Measurements from ENCODE around the gene KREMEN2. TPM values are rescaled to one million over a fixed set of nuclear protein-coding genes. Genes with fewer than 3 reads are reported as not detected.

Gene KREMEN2
- total RNA-seq, 2 experiments from 2014 or later: not detected

DNA sequence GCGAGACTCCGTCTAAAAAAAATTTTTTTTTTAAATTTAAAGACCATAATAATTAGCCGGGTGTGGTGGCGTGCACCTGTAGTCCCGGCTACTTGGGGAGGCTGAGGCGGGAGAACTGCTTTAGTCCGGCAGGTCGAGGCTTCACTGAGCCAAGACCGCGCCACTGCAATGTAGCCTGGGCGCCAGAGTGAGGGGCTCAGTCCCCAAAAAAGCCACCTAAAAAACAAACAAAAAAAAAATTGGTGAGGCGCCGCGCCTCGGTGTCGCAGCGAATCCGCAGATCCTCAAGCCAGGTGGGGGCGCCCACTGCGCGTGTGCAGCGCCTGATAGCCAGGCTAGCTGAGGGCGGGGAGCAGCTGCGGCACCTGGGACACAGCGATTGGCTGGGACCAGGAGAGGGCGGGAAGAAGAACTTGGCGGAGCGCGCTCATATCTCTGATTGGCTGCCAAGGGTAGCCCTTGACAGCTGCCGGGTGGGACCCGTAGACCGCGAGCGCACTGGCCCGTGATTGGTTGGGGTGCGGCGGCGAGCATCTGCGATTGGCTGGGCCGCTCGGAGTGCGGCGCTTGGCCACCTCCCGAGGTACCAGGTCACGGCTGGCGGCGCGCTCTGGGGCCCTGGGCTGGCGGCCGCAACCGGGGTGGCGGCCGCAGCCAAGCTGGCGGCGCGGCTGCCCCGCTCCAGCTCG, 39.7 kb downstream of the KREMEN2 start:
- TF ChIP-seq, protein P1, sequence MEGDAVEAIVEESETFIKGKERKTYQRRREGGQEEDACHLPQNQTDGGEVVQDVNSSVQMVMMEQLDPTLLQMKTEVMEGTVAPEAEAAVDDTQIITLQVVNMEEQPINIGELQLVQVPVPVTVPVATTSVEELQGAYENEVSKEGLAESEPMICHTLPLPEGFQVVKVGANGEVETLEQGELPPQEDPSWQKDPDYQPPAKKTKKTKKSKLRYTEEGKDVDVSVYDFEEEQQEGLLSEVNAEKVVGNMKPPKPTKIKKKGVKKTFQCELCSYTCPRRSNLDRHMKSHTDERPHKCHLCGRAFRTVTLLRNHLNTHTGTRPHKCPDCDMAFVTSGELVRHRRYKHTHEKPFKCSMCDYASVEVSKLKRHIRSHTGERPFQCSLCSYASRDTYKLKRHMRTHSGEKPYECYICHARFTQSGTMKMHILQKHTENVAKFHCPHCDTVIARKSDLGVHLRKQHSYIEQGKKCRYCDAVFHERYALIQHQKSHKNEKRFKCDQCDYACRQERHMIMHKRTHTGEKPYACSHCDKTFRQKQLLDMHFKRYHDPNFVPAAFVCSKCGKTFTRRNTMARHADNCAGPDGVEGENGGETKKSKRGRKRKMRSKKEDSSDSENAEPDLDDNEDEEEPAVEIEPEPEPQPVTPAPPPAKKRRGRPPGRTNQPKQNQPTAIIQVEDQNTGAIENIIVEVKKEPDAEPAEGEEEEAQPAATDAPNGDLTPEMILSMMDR (IDR thresholded peaks at IDR 0.05): peak; percentile 64
- Mint-ChIP-seq H3K27ac (peak overlapping the region; percentile 13), H3K36me3 (ENCODE audit: low read depth) (no peaks in the 10 kb centered on the region), H3K27me3 (peaks cover 27% of the 10 kb centered on the region), H3K4me3 (peak overlapping the region; percentile 67), H3K4me1 (ENCODE audit: low read depth) (peaks cover 31% of the 10 kb centered on the region), H3K9me3 (no peaks in the 10 kb centered on the region)
- POLR2A ChIA-PET: interaction anchor here (0.6 to 2.7 kb wide), 13 partner anchors 16 to 181 kb away, joined by 3 to 20 read pairs (median 4); partner anchors contain the start of genes HCFC1R1, KREMEN2 and TNFRSF12A
- ATAC-seq (ENCODE audit: poor library complexity) (peak; percentile 99), DNase-seq (peak; percentile 90 to 99 (median 95))
- CTCF ChIA-PET: interaction anchor here (0.7 to 11.4 kb wide), 10 partner anchors 17 to 125 kb away, joined by 3 to 181 read pairs (median 6); partner anchors contain the start of genes HCFC1R1, MMP25, THOC6 and TNFRSF12A
- Histone ChIP-seq H3K4me3 (ENCODE audit: low read length) (no peak overlapping the region), H3K27ac (ENCODE audit: low read depth in 1 of 2, low read length in 2 of 2) (no peak overlapping the region), H3K9me3 (ENCODE audit: control insufficient read depth in 1 of 2, insufficient read depth in 1 of 2, low read length in 2 of 2) (no peaks in the 10 kb centered on the region), H3K4me1 (ENCODE audit: insufficient read depth, low read length) (peaks cover 32% of the 10 kb centered on the region), H3K36me3 (ENCODE audit: insufficient read depth, low read length) (no peaks in the 10 kb centered on the region), H3K27me3 (ENCODE audit: control insufficient read depth in 1 of 2, insufficient read depth in 2 of 2, low read length in 2 of 2) (peaks cover 0 to 3% of the 10 kb centered on the region in 2 experiments)
- intact Hi-C loops (cut with DNase I, micrococcal nuclease): loop anchor here (1.0 to 5.0 kb wide), 5 partner anchors 17 to 164 kb away; partner anchors contain the start of gene TNFRSF12A (in 1 of the 2)

DNA sequence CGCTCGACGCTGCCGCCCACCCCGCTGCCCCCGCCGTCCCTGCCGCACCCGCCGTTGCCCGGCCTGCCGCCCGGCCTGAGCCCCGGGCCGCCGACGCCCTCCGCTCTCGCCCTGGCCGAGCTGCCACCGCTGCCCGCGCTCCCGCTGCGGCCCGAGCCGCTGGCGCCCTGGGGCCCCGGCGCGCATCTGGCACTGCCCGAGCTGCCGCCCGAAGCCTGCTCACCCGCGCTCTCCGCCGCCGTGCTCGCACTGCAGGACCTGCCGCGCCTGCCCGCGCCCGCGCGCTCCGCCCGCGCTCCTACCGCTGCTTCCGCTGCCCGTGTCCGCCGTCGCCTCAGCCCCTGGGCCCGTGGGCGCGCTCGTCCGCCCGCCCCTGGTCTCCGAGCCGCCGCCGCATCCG, 40.2 kb downstream of the KREMEN2 start:
- peak in 2 of 14 experiments; percentile 51 to 56 for DNase-seq
- Mint-ChIP-seq H3K4me1 (ENCODE audit: low read depth) (peaks cover 33% of the 10 kb centered on the region), H3K9me3 (no peaks in the 10 kb centered on the region), H3K4me3 (no peak overlapping the region), H3K36me3 (ENCODE audit: low read depth) (no peaks in the 10 kb centered on the region), H3K27ac (no peak overlapping the region), H3K27me3 (peaks cover 27% of the 10 kb centered on the region)
- no peaks in the 10 kb centered on the region for H3K9me3 ChIP-seq (ENCODE audit: control insufficient read depth in 1 of 2, insufficient read depth in 1 of 2, low read length in 2 of 2)
- no peak for ATAC-seq (ENCODE audit: poor library complexity)
- no peak overlapping the region for H3K4me3 ChIP-seq (ENCODE audit: low read length)
- ChIA-PET CTCF (interaction anchor here (0.7 to 11.4 kb wide), 10 partner anchors 16 to 125 kb away, joined by 3 to 181 read pairs (median 6); partner anchors contain the start of genes HCFC1R1, MMP25, THOC6 and TNFRSF12A), POLR2A (interaction anchor here (0.6 to 2.7 kb wide), 13 partner anchors 16 to 180 kb away, joined by 3 to 20 read pairs (median 4); partner anchors contain the start of genes HCFC1R1, KREMEN2 and TNFRSF12A)
- H3K36me3 ChIP-seq (ENCODE audit: insufficient read depth, low read length): no peaks in the 10 kb centered on the region
- peaks cover 0 to 3% of the 10 kb centered on the region in 2 experiments for H3K27me3 ChIP-seq (ENCODE audit: control insufficient read depth in 1 of 2, insufficient read depth in 2 of 2, low read length in 2 of 2)
- peaks cover 38% of the 10 kb centered on the region for H3K4me1 ChIP-seq (ENCODE audit: insufficient read depth, low read length)
- H3K27ac ChIP-seq (ENCODE audit: low read depth in 1 of 2, low read length in 2 of 2): no peak overlapping the region
- TF ChIP-seq, protein P1 (IDR thresholded peaks at IDR 0.05): no peak
- intact Hi-C loops (cut with DNase I, micrococcal nuclease): loop anchor here (2.0 to 5.0 kb wide), 3 partner anchors 16 to 163 kb away; partner anchors contain the start of gene TNFRSF12A (in 1 of the 2)

DNA sequence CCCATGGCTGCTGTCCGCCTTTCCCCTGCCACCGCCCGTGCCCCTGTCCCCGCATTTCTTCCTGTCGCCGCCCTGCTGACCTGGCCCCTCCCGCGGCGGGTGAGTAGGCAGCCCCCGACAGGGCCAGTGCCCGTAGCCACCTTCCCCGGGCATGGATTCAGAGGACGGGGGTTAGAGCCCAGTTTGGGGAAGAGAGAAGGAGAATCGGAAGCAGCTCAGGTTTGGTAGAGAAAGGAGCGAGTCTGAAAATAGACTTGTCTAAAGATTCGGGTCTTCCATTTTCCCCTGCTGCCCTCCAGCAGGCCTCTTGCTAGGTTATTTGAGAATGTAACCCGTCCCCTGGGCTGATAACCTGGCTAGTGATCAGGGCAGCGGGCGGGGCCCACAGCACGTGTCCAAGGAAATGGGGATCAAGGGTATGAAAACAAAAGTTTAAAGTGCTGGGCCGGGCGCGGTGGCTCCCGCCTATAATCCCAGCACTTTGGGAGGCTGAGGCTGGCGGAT, 40.8 kb downstream of the KREMEN2 start:
- Mint-ChIP-seq H3K9me3 (no peaks in the 10 kb centered on the region), H3K27ac (no peak overlapping the region), H3K4me3 (peak overlapping the region; percentile 76), H3K4me1 (ENCODE audit: low read depth) (peaks cover 33% of the 10 kb centered on the region), H3K36me3 (ENCODE audit: low read depth) (no peaks in the 10 kb centered on the region), H3K27me3 (peaks cover 27% of the 10 kb centered on the region)
- Histone ChIP-seq H3K27me3 (ENCODE audit: control insufficient read depth in 1 of 2, insufficient read depth in 2 of 2, low read length in 2 of 2) (peaks cover 0 to 3% of the 10 kb centered on the region in 2 experiments), H3K4me3 (ENCODE audit: low read length) (peak overlapping the region; percentile 12), H3K36me3 (ENCODE audit: insufficient read depth, low read length) (no peaks in the 10 kb centered on the region), H3K9me3 (ENCODE audit: control insufficient read depth in 1 of 2, insufficient read depth in 1 of 2, low read length in 2 of 2) (peaks cover 0 to 2% of the 10 kb centered on the region in 2 experiments), H3K27ac (ENCODE audit: low read depth in 1 of 2, low read length in 2 of 2) (no peak overlapping the region), H3K4me1 (ENCODE audit: insufficient read depth, low read length) (peaks cover 41% of the 10 kb centered on the region)
- no peak for ATAC-seq (ENCODE audit: poor library complexity)
- ChIA-PET POLR2A (interaction anchor here (0.7 to 2.7 kb wide), 5 partner anchors 15 to 1327 kb away, joined by 3 to 20 read pairs (median 4); partner anchors contain the start of genes JPT2 and TNFRSF12A), CTCF (interaction anchor here (1.2 to 11.4 kb wide), 2 partner anchors 25 to 41 kb away, joined by 5 to 181 read pairs; no protein-coding TSS in a partner anchor)
- peak in 1 of 14 experiments; percentile 26 for DNase-seq
- intact Hi-C loops (cut with DNase I, micrococcal nuclease): loop anchor here (2.0 to 5.0 kb wide), 3 partner anchors 16 to 162 kb away; partner anchors contain the start of gene TNFRSF12A (in 1 of the 2)
- TF ChIP-seq, protein P1 (IDR thresholded peaks at IDR 0.05): no peak
